Measurements from ENCODE around the gene EXOC6B.

EXOC6B gene

GRCh38 chr2:72129681-72130340, 696.0 kb downstream of the EXOC6B start:
- no peaks in the 10 kb centered on the region for H3K27me3 ChIP-seq (ENCODE audit: low read depth, low read length)

GRCh38 chr2:72128843-72129227, 697.0 kb downstream of the EXOC6B start:
- Histone ChIP-seq H3K4me3 (ENCODE audit: low read length) (no peak overlapping the region), H2AFZ (ENCODE audit: low read depth, low read length) (no peak overlapping the region), H3K27ac (ENCODE audit: low read length) (no peak overlapping the region), H3K36me3 (replicated peaks; ENCODE audit: low read depth, low read length) (no peaks in the 10 kb centered on the region), H3K27me3 (ENCODE audit: low read depth, low read length) (0 out of 2 replicates have a peak, but pooled peaks cover under 1% of the 10 kb centered on the region), H3K9me3 (ENCODE audit: insufficient read depth, low read length) (no peaks in the 10 kb centered on the region), H3K4me2 (ENCODE audit: low read length) (no peak overlapping the region), H3K9ac (ENCODE audit: low read length) (no peak overlapping the region), H3K79me2 (ENCODE audit: low read length) (no peaks in the 10 kb centered on the region), H4K20me1 (ENCODE audit: insufficient read depth, low read length) (no peaks in the 10 kb centered on the region), H3K4me1 (ENCODE audit: low read length) (no peaks in the 10 kb centered on the region)
- TF ChIP-seq EZH2phosphoT487 (IDR thresholded peaks at IDR 0.05; ENCODE audit: low read depth), result no peak
- TF ChIP-seq, protein P1, sequence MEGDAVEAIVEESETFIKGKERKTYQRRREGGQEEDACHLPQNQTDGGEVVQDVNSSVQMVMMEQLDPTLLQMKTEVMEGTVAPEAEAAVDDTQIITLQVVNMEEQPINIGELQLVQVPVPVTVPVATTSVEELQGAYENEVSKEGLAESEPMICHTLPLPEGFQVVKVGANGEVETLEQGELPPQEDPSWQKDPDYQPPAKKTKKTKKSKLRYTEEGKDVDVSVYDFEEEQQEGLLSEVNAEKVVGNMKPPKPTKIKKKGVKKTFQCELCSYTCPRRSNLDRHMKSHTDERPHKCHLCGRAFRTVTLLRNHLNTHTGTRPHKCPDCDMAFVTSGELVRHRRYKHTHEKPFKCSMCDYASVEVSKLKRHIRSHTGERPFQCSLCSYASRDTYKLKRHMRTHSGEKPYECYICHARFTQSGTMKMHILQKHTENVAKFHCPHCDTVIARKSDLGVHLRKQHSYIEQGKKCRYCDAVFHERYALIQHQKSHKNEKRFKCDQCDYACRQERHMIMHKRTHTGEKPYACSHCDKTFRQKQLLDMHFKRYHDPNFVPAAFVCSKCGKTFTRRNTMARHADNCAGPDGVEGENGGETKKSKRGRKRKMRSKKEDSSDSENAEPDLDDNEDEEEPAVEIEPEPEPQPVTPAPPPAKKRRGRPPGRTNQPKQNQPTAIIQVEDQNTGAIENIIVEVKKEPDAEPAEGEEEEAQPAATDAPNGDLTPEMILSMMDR (IDR thresholded peaks at IDR 0.05; ENCODE audit: low read depth, low read length), result no peak

More at GRCh38 chr2:72129681-72130340, 696.0 kb downstream of the EXOC6B start:
- Histone ChIP-seq H3K4me1 (ENCODE audit: low read length) (no peaks in the 10 kb centered on the region), H3K27ac (ENCODE audit: low read length) (no peak overlapping the region), H3K4me3 (ENCODE audit: low read length) (no peak overlapping the region), H3K9ac (ENCODE audit: low read length) (no peak overlapping the region), H3K4me2 (ENCODE audit: low read length) (no peak overlapping the region), H3K36me3 (replicated peaks; ENCODE audit: low read depth, low read length) (no peaks in the 10 kb centered on the region), H3K79me2 (ENCODE audit: low read length) (no peaks in the 10 kb centered on the region), H4K20me1 (ENCODE audit: insufficient read depth, low read length) (no peaks in the 10 kb centered on the region), H3K9me3 (ENCODE audit: insufficient read depth, low read length) (no peaks in the 10 kb centered on the region), H2AFZ (ENCODE audit: low read depth, low read length) (no peak overlapping the region)
- TF ChIP-seq EZH2phosphoT487 (IDR thresholded peaks at IDR 0.05; ENCODE audit: low read depth), result no peak
- TF ChIP-seq, protein P1 (IDR thresholded peaks at IDR 0.05; ENCODE audit: low read depth, low read length), result no peak

DNA sequence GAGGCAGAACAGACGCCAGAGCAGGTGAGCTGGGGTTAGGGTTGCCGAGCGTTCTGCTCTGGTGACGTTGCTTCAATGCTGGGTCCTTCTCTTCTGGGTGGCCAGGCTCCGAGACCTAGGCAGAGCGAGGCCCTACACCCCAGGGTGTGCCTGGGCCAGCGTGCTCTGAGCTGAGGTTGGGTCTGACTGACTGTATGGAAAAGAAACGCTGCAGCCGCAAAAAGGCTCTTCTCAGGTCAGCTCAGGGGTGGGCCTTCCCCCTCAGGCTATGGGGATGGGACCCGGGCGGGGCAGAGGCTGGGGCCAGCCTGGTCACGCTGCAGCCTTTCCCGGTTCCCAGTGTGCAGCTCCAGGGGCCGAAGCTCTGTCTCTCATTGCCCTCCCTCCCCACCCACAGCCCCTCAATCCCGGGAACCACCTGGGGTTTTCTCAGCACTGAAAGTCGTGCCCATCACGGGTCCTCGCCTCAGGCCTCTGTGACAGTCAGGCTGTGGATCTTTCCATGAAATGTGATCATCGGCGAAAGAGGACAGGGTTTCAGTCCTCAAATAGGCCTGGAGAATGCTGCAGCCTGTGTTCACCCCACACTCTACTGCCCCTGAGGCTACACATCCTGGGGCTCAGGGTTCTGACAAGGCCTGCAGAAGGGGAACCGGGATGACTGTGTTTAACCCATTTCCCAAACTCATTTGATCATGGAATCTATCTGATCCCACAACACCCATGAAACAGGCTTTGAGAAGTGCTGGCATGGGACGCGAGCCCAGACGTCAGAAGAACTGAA, 697.6 kb downstream of the EXOC6B start:
- TF ChIP-seq, protein P1 (IDR thresholded peaks at IDR 0.05; ENCODE audit: low read depth, low read length), result no peak
- no peak for TF ChIP-seq EZH2phosphoT487 (IDR thresholded peaks at IDR 0.05; ENCODE audit: low read depth)
- Histone ChIP-seq H3K4me1 (ENCODE audit: low read length) (no peaks in the 10 kb centered on the region), H3K4me2 (ENCODE audit: low read length) (no peak overlapping the region), H3K9ac (ENCODE audit: low read length) (no peak overlapping the region), H3K27ac (ENCODE audit: low read length) (no peak overlapping the region), H3K79me2 (ENCODE audit: low read length) (no peaks in the 10 kb centered on the region), H4K20me1 (ENCODE audit: insufficient read depth, low read length) (no peaks in the 10 kb centered on the region), H2AFZ (ENCODE audit: low read depth, low read length) (no peak overlapping the region), H3K27me3 (ENCODE audit: low read depth, low read length) (peaks cover 6% of the 10 kb centered on the region; the same call in 1 of the 2 replicates), H3K9me3 (ENCODE audit: insufficient read depth, low read length) (no peaks in the 10 kb centered on the region), H3K4me3 (ENCODE audit: low read length) (no peak overlapping the region), H3K36me3 (replicated peaks; ENCODE audit: low read depth, low read length) (no peaks in the 10 kb centered on the region)

DNA sequence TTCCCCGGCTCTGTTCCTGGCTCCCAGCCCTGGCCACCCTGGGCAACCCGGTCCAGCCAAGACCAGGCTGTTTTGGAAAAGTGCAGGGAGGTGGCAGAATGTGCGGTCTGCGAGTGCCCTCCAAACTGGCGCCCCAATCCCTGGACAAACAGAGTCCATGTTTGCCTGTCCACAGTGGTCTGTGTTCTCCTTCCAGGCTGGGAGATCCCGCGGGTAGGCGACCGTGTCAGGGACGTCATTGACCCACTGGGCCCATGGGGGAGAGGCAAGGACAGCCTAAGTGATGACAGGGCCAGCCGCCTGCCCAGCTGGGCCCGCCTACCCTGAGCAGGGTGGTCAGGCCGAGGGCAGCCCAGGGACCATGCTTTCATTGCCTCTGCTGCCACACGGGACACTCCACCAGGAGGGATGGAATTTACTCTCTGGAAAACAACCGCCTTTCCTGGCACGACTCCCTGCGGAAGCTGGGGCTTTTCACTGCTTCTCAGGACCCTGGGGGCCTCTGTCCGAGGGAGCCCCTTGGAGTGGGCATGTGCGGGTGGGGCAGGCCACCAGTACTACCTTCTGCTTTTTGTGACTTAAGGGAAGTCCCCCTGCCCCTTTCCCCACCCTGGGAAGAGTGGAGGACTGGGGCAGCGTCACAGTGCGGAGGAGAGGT, 698.3 kb downstream of the EXOC6B start:
- Histone ChIP-seq H4K20me1 (ENCODE audit: insufficient read depth, low read length) (no peaks in the 10 kb centered on the region), H3K4me2 (ENCODE audit: low read length) (no peak overlapping the region), H3K9me3 (ENCODE audit: insufficient read depth, low read length) (no peaks in the 10 kb centered on the region), H3K4me3 (ENCODE audit: low read length) (no peak overlapping the region), H3K27me3 (ENCODE audit: low read depth, low read length) (peaks cover 12% of the 10 kb centered on the region), H3K36me3 (replicated peaks; ENCODE audit: low read depth, low read length) (no peaks in the 10 kb centered on the region), H3K4me1 (ENCODE audit: low read length) (no peaks in the 10 kb centered on the region), H3K79me2 (ENCODE audit: low read length) (no peaks in the 10 kb centered on the region), H3K27ac (ENCODE audit: low read length) (no peak overlapping the region), H3K9ac (ENCODE audit: low read length) (no peak overlapping the region), H2AFZ (ENCODE audit: low read depth, low read length) (no peak overlapping the region)
- TF ChIP-seq, protein P1 (IDR thresholded peaks at IDR 0.05; ENCODE audit: low read depth, low read length), result no peak
- TF ChIP-seq EZH2phosphoT487 (IDR thresholded peaks at IDR 0.05; ENCODE audit: low read depth), result no peak
